ENCODE data around the gene EFNA1. TPM values are rescaled to one million over a fixed set of nuclear protein-coding genes. Genes with fewer than 3 reads are reported as not detected.

Gene EFNA1
- total and polyA plus RNA-seq, 2 experiments from 2014 or later: 3.2 to 5.1 TPM

GRCh38 chr1:155083052-155083541 lies 44.6 kb upstream of the EFNA1 start:
- peaks cover 77% of the 10 kb centered on the region for H3K27me3 Mint-ChIP-seq (ENCODE audit: insufficient read depth, low read depth, poor library complexity)

More at GRCh38 chr1:155083052-155083541, 44.6 kb upstream of the EFNA1 start:
- DNase-seq (ENCODE audit: low spot score) (no peak), ATAC-seq (no peak)
- peaks cover 27% of the 10 kb centered on the region for H3K4me1 ChIP-seq (ENCODE audit: insufficient read depth)
- Mint-ChIP-seq H3K4me3 (peak overlapping the region; percentile 67; the same call in 2 of the 3 replicates), H3K36me3 (ENCODE audit: low read depth) (no peaks in the 10 kb centered on the region; the same call in 2 of the 3 replicates), H3K9me3 (no peaks in the 10 kb centered on the region), H3K4me1 (peaks cover 47% of the 10 kb centered on the region), H3K27ac (no peak overlapping the region)
- H3F3A ChIP-seq (replicated peaks; ENCODE audit: low read depth): peaks cover 18% of the 10 kb centered on the region; the same call in 1 of the 2 replicates
- H3K4me2 ChIP-seq: no peak overlapping the region
- H3K27ac ChIP-seq (ENCODE audit: low read depth): no peak overlapping the region
- peak overlapping the region; percentile 83; the same call in 1 of the 2 replicates for H3K4me3 ChIP-seq
- no peaks in the 10 kb centered on the region for H3K36me3 ChIP-seq (ENCODE audit: insufficient read depth)
- H4K20me1 ChIP-seq (replicated peaks; ENCODE audit: insufficient read depth): peaks cover 6% of the 10 kb centered on the region; the same call in 1 of the 2 replicates
- no peak overlapping the region for H2AFZ ChIP-seq
- H3K27me3 ChIP-seq (ENCODE audit: insufficient read depth): peaks cover 64% of the 10 kb centered on the region
- TF ChIP-seq EZH2 (IDR thresholded peaks at IDR 0.05; ENCODE audit: low read depth, unreplicated experiment) (no peak), POLR2AphosphoS5 (IDR thresholded peaks at IDR 0.05; ENCODE audit: low read depth) (no peak), JUNB (IDR thresholded peaks at IDR 0.05; ENCODE audit: unreplicated experiment) (no peak), STAT1 (IDR thresholded peaks at IDR 0.05; ENCODE audit: unreplicated experiment) (no peak), NANOG (IDR thresholded peaks at IDR 0.05; ENCODE audit: borderline replicate concordance) (no peak)
- TF ChIP-seq, protein P1, sequence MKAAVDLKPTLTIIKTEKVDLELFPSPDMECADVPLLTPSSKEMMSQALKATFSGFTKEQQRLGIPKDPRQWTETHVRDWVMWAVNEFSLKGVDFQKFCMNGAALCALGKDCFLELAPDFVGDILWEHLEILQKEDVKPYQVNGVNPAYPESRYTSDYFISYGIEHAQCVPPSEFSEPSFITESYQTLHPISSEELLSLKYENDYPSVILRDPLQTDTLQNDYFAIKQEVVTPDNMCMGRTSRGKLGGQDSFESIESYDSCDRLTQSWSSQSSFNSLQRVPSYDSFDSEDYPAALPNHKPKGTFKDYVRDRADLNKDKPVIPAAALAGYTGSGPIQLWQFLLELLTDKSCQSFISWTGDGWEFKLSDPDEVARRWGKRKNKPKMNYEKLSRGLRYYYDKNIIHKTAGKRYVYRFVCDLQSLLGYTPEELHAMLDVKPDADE (IDR thresholded peaks at IDR 0.05): no peak
- TF ChIP-seq, protein P2, sequence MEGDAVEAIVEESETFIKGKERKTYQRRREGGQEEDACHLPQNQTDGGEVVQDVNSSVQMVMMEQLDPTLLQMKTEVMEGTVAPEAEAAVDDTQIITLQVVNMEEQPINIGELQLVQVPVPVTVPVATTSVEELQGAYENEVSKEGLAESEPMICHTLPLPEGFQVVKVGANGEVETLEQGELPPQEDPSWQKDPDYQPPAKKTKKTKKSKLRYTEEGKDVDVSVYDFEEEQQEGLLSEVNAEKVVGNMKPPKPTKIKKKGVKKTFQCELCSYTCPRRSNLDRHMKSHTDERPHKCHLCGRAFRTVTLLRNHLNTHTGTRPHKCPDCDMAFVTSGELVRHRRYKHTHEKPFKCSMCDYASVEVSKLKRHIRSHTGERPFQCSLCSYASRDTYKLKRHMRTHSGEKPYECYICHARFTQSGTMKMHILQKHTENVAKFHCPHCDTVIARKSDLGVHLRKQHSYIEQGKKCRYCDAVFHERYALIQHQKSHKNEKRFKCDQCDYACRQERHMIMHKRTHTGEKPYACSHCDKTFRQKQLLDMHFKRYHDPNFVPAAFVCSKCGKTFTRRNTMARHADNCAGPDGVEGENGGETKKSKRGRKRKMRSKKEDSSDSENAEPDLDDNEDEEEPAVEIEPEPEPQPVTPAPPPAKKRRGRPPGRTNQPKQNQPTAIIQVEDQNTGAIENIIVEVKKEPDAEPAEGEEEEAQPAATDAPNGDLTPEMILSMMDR (conservative IDR thresholded peaks at IDR 0.05; ENCODE audit: low read depth in 2 of 2): no peak
- TF ChIP-seq, protein P3, sequence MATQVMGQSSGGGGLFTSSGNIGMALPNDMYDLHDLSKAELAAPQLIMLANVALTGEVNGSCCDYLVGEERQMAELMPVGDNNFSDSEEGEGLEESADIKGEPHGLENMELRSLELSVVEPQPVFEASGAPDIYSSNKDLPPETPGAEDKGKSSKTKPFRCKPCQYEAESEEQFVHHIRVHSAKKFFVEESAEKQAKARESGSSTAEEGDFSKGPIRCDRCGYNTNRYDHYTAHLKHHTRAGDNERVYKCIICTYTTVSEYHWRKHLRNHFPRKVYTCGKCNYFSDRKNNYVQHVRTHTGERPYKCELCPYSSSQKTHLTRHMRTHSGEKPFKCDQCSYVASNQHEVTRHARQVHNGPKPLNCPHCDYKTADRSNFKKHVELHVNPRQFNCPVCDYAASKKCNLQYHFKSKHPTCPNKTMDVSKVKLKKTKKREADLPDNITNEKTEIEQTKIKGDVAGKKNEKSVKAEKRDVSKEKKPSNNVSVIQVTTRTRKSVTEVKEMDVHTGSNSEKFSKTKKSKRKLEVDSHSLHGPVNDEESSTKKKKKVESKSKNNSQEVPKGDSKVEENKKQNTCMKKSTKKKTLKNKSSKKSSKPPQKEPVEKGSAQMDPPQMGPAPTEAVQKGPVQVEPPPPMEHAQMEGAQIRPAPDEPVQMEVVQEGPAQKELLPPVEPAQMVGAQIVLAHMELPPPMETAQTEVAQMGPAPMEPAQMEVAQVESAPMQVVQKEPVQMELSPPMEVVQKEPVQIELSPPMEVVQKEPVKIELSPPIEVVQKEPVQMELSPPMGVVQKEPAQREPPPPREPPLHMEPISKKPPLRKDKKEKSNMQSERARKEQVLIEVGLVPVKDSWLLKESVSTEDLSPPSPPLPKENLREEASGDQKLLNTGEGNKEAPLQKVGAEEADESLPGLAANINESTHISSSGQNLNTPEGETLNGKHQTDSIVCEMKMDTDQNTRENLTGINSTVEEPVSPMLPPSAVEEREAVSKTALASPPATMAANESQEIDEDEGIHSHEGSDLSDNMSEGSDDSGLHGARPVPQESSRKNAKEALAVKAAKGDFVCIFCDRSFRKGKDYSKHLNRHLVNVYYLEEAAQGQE (IDR thresholded peaks at IDR 0.05; ENCODE audit: unreplicated experiment): no peak
- no peaks in the 10 kb centered on the region for H3K9me2 ChIP-seq (ENCODE audit: insufficient read depth)
- H3K79me2 ChIP-seq (replicated peaks; ENCODE audit: insufficient read depth): no peaks in the 10 kb centered on the region

Data from GM23338 (cell line).